ENCODE data around the gene IFI27L1. TPM values are rescaled to one million over a fixed set of nuclear protein-coding genes. Genes with fewer than 3 reads are reported as not detected.

The IFI27L1 gene
- total RNA-seq, 1 experiment from 2014 or later: 27.6 TPM

DNA sequence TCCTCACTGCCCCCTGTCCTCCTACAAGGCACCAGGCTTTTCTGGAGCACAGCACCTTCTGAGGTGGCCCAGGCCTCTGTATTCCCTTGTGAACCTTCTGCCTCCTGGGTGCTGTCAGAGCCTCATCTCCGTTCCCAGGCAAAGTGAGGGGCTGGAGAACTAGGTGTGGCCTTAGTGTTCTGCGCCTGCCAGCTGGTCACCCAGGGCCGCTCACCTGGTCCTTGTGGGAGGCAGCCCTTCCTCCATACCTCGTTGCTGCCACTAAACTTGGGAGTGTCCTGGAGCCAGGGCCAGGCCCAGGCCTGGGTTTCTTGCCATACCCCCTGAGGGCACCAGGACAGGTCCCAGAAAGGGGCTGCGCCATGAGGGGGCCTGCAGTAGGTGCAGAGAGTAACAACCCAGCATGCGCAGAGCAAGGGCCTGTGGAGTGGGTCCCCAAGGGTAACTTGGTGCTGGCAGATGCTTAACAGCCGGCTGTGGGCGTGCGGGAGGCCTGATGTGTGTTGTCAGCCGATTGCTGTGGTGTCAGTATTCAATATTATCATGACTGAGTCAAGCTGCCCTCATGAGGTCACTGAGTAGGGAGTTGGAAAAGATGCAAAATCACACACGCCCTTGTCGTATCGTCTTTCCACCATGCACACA is 37.9 kb upstream of the IFI27L1 start:
- no peaks in the 10 kb centered on the region for H3K27me3 Mint-ChIP-seq (ENCODE audit: low read depth)
- H3K27ac Mint-ChIP-seq: no peak overlapping the region
- ChIA-PET CTCF (interaction anchor here (1.9 to 2.7 kb wide), 3 partner anchors 86 to 103 kb away, joined by 6 to 13 read pairs (median 11); partner anchors contain the start of gene IFI27L2), POLR2A (no interaction called here)
- DNase-seq (ENCODE audit: low spot score) (no peak), ATAC-seq (no peak)
- no peaks in the 10 kb centered on the region for H3K9me3 Mint-ChIP-seq
- TF ChIP-seq JUN (CRISPR knock-in tag; IDR thresholded peaks at IDR 0.05) (no peak), MYBL2 (CRISPR knock-in tag; IDR thresholded peaks at IDR 0.05) (no peak), RELA (CRISPR knock-in tag; IDR thresholded peaks at IDR 0.05; ENCODE audit: borderline replicate concordance) (no peak), ESRRA (CRISPR knock-in tag; IDR thresholded peaks at IDR 0.05; ENCODE audit: borderline replicate concordance) (no peak), ZNF396 (CRISPR knock-in tag; IDR thresholded peaks at IDR 0.05; ENCODE audit: borderline replicate concordance) (no peak), CREB1 (CRISPR knock-in tag; IDR thresholded peaks at IDR 0.05) (no peak), NR3C1 (CRISPR knock-in tag; conservative IDR thresholded peaks at IDR 0.05; ENCODE audit: low read depth) (no peak), SP1 (CRISPR knock-in tag; conservative IDR thresholded peaks at IDR 0.05) (no peak)
- TF ChIP-seq, protein P1, sequence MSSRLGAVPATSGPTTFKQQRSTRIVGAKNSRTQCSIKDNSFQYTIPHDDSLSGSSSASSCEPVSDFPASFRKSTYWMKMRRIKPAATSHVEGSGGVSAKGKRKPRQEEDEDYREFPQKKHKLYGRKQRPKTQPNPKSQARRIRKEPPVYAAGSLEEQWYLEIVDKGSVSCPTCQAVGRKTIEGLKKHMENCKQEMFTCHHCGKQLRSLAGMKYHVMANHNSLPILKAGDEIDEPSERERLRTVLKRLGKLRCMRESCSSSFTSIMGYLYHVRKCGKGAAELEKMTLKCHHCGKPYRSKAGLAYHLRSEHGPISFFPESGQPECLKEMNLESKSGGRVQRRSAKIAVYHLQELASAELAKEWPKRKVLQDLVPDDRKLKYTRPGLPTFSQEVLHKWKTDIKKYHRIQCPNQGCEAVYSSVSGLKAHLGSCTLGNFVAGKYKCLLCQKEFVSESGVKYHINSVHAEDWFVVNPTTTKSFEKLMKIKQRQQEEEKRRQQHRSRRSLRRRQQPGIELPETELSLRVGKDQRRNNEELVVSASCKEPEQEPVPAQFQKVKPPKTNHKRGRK (CRISPR knock-in tag; IDR thresholded peaks at IDR 0.05; ENCODE audit: borderline replicate concordance): no peak
- TF ChIP-seq, protein P2, sequence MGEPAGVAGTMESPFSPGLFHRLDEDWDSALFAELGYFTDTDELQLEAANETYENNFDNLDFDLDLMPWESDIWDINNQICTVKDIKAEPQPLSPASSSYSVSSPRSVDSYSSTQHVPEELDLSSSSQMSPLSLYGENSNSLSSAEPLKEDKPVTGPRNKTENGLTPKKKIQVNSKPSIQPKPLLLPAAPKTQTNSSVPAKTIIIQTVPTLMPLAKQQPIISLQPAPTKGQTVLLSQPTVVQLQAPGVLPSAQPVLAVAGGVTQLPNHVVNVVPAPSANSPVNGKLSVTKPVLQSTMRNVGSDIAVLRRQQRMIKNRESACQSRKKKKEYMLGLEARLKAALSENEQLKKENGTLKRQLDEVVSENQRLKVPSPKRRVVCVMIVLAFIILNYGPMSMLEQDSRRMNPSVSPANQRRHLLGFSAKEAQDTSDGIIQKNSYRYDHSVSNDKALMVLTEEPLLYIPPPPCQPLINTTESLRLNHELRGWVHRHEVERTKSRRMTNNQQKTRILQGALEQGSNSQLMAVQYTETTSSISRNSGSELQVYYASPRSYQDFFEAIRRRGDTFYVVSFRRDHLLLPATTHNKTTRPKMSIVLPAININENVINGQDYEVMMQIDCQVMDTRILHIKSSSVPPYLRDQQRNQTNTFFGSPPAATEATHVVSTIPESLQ (CRISPR knock-in tag; IDR thresholded peaks at IDR 0.05): no peak
- peaks cover 22% of the 10 kb centered on the region for H3K36me3 Mint-ChIP-seq
- H3K4me1 Mint-ChIP-seq: no peaks in the 10 kb centered on the region; the same call in 1 of the 2 replicates
- no peak overlapping the region for H3K4me3 Mint-ChIP-seq

DNA sequence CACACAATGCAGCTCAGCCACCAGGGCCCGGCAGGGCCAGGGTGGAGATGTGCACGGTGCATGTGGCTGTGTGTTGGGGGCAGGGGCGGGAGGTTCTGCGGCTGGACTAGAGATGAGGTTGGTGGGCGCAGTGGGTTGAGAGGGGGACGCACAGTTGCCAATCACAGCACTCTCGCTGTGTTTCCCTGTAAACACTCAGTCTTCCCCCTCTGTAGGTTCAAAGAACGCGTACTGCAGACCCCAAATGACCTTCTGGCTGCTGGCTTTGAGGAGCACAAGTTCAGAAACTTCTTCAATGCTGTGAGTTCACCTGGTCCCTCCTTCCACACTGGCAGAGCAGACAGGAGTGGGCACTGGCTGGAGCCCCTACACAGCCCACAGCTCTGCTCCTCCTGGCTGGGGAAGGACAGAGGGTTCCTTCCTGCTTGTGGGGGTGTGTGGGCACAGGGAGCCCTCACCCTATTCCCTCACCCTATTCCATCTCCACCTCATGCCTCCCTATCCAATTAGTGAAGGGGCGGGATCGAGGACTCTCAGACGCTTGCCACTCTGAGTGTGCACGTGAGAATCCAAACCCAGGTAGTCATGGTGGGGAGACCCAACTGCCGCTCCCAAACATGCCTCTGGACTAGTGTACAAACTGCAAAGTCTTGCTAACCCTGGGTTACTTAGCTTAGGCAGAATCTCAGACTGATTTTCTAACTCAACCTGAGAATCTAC is 37.2 kb upstream of the IFI27L1 start:
- Mint-ChIP-seq H3K27me3 (ENCODE audit: low read depth) (no peaks in the 10 kb centered on the region), H3K9me3 (no peaks in the 10 kb centered on the region), H3K4me3 (no peak overlapping the region), H3K36me3 (peaks cover 25% of the 10 kb centered on the region), H3K27ac (no peak overlapping the region), H3K4me1 (no peaks in the 10 kb centered on the region; the same call in 1 of the 2 replicates)
- ATAC-seq: no peak
- CTCF ChIA-PET: interaction anchor here (1.3 to 2.7 kb wide), 2 partner anchors 93 kb away, joined by 5 to 13 read pairs; no protein-coding TSS in a partner anchor
- POLR2A ChIA-PET: no interaction called here
- TF ChIP-seq ZNF396 (CRISPR knock-in tag; IDR thresholded peaks at IDR 0.05; ENCODE audit: borderline replicate concordance) (no peak), FOXK1 (CRISPR knock-in tag; IDR thresholded peaks at IDR 0.05) (no peak)
- TF ChIP-seq, protein P3, sequence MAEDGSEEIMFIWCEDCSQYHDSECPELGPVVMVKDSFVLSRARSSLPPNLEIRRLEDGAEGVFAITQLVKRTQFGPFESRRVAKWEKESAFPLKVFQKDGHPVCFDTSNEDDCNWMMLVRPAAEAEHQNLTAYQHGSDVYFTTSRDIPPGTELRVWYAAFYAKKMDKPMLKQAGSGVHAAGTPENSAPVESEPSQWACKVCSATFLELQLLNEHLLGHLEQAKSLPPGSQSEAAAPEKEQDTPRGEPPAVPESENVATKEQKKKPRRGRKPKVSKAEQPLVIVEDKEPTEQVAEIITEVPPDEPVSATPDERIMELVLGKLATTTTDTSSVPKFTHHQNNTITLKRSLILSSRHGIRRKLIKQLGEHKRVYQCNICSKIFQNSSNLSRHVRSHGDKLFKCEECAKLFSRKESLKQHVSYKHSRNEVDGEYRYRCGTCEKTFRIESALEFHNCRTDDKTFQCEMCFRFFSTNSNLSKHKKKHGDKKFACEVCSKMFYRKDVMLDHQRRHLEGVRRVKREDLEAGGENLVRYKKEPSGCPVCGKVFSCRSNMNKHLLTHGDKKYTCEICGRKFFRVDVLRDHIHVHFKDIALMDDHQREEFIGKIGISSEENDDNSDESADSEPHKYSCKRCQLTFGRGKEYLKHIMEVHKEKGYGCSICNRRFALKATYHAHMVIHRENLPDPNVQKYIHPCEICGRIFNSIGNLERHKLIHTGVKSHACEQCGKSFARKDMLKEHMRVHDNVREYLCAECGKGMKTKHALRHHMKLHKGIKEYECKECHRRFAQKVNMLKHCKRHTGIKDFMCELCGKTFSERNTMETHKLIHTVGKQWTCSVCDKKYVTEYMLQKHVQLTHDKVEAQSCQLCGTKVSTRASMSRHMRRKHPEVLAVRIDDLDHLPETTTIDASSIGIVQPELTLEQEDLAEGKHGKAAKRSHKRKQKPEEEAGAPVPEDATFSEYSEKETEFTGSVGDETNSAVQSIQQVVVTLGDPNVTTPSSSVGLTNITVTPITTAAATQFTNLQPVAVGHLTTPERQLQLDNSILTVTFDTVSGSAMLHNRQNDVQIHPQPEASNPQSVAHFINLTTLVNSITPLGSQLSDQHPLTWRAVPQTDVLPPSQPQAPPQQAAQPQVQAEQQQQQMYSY (CRISPR knock-in tag; IDR thresholded peaks at IDR 0.05): no peak
- TF ChIP-seq, protein P4, sequence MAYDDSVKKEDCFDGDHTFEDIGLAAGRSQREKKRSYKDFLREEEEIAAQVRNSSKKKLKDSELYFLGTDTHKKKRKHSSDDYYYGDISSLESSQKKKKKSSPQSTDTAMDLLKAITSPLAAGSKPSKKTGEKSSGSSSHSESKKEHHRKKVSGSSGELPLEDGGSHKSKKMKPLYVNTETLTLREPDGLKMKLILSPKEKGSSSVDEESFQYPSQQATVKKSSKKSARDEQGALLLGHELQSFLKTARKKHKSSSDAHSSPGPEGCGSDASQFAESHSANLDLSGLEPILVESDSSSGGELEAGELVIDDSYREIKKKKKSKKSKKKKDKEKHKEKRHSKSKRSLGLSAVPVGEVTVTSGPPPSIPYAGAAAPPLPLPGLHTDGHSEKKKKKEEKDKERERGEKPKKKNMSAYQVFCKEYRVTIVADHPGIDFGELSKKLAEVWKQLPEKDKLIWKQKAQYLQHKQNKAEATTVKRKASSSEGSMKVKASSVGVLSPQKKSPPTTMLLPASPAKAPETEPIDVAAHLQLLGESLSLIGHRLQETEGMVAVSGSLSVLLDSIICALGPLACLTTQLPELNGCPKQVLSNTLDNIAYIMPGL (CRISPR knock-in tag; IDR thresholded peaks at IDR 0.05): no peak
- TF ChIP-seq, protein P5, sequence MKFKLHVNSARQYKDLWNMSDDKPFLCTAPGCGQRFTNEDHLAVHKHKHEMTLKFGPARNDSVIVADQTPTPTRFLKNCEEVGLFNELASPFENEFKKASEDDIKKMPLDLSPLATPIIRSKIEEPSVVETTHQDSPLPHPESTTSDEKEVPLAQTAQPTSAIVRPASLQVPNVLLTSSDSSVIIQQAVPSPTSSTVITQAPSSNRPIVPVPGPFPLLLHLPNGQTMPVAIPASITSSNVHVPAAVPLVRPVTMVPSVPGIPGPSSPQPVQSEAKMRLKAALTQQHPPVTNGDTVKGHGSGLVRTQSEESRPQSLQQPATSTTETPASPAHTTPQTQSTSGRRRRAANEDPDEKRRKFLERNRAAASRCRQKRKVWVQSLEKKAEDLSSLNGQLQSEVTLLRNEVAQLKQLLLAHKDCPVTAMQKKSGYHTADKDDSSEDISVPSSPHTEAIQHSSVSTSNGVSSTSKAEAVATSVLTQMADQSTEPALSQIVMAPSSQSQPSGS (CRISPR knock-in tag; IDR thresholded peaks at IDR 0.05; ENCODE audit: borderline replicate concordance, low read depth): no peak
- TF ChIP-seq, protein P6, sequence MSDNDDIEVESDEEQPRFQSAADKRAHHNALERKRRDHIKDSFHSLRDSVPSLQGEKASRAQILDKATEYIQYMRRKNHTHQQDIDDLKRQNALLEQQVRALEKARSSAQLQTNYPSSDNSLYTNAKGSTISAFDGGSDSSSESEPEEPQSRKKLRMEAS (CRISPR knock-in tag; IDR thresholded peaks at IDR 0.05): no peak
- no peak for DNase-seq (ENCODE audit: low spot score)

Measured in WTC11 (cell line).